HepG2 (cell line): ENCODE data around the gene RNF14. TPM values are rescaled to one million over a fixed set of nuclear protein-coding genes. Genes with fewer than 3 reads are reported as not detected.

Source experiments
- ARID4A ChIP-seq: sonication (generic); formaldehyde crosslinking; IDR thresholded peaks from 2 replicates; pipeline ENCODE4 v1.5.0; 2020; ENCODE audit warnings: mild to moderate bottlenecking, missing genetic modification reagents, borderline replicate concordance
- EED ChIP-seq: sonication (generic); formaldehyde crosslinking; IDR thresholded peaks from 2 replicates; pipeline ENCODE4 v1.5.0; 2020; ENCODE audit warnings: mild to moderate bottlenecking, missing genetic modification reagents
- GLMP ChIP-seq: sonication (generic); formaldehyde crosslinking; IDR thresholded peaks from 2 replicates; pipeline ENCODE4 v1.9.0; 2021; ENCODE audit warnings: missing genetic modification reagents, mild to moderate bottlenecking, borderline replicate concordance
- HHEX ChIP-seq: IDR thresholded peaks from 2 replicates; pipeline ENCODE4 v1.6.1; 2016; ENCODE audit warnings: control low read depth
- HOMEZ ChIP-seq: IDR thresholded peaks from 2 replicates; pipeline ENCODE4 v1.6.1; 2016; ENCODE audit warnings: low read depth
- KDM6A ChIP-seq: IDR thresholded peaks from 2 replicates; pipeline ENCODE4 v1.6.1; 2016; ENCODE audit warnings: low read depth
- MYC ChIP-seq: sonication (generic); formaldehyde crosslinking; IDR thresholded peaks from 2 replicates; pipeline ENCODE4 v1.9.0; 2021; ENCODE audit warnings: missing genetic modification reagents, borderline replicate concordance
- SAFB2 ChIP-seq: sonication (generic); formaldehyde crosslinking; IDR thresholded peaks from 2 replicates; pipeline ENCODE4 v1.5.1; 2020; ENCODE audit warnings: missing genetic modification reagents, low read depth, mild to moderate bottlenecking, borderline replicate concordance
- TFAP4 ChIP-seq: sonication (generic); IDR thresholded peaks from 2 replicates; pipeline ENCODE4 v1.6.1; 2016; ENCODE audit warnings: low read depth, borderline replicate concordance
- WIZ ChIP-seq: sonication (generic); formaldehyde crosslinking; IDR thresholded peaks from 2 replicates; pipeline ENCODE4 v1.5.1; 2020; ENCODE audit warnings: mild to moderate bottlenecking, missing genetic modification reagents
- ZBTB42 ChIP-seq: sonication (generic); formaldehyde crosslinking; IDR thresholded peaks from 2 replicates; pipeline ENCODE4 v1.5.0; 2020; ENCODE audit warnings: mild to moderate bottlenecking, missing genetic modification reagents
- ZFP41 ChIP-seq: sonication (generic); formaldehyde crosslinking; IDR thresholded peaks from 2 replicates; pipeline ENCODE4 v1.4.0; 2020; ENCODE audit warnings: mild to moderate bottlenecking, missing genetic modification reagents, borderline replicate concordance
- ZKSCAN8 ChIP-seq: IDR thresholded peaks from 2 replicates; pipeline ENCODE4 v1.6.1; 2016; ENCODE audit warnings: borderline replicate concordance, missing genetic modification reagents, missing compliant biosample characterization
- ZNF431 ChIP-seq: sonication (generic); formaldehyde crosslinking; IDR thresholded peaks from 2 replicates; pipeline ENCODE4 v1.9.0; 2022; ENCODE audit warnings: missing genetic modification reagents, low read depth, mild to moderate bottlenecking, borderline replicate concordance
- ZNF891 ChIP-seq: sonication (generic); formaldehyde crosslinking; IDR thresholded peaks from 2 replicates; pipeline ENCODE4 v1.5.0; 2020; ENCODE audit warnings: mild to moderate bottlenecking, missing genetic modification reagents
- polyA plus RNA-seq, 8 experiments: library from polyadenylated mRNA; depleted of rRNA in 3 of 8; stranded (reverse) in 7 of 8; unstranded in 1 of 8; fragments of >200 nt; fragmentation: Illumina TruSeq in 4 of 8; extraction: Trizol in 4 of 8; gene quantifications; 2 replicates each; pipeline versions ENCODE4 v1.2.1 to v1.2.3, GENCODE V29; 2011 to 2016; ENCODE audit warnings: low read depth in 4 of 8, missing spikeins in 1 of 8, mixed read lengths in 1 of 8; ENCODE audit not compliant: insufficient read depth in 1 of 8
- total RNA-seq, 5 experiments: library from RNA; depleted of rRNA; stranded (reverse); fragments of >200 nt; fragmentation: Illumina TruSeq; extraction: Trizol; gene quantifications; 2 replicates each; pipeline ENCODE4 v1.2.3, GENCODE V29; 2016; ENCODE audit warnings: low read depth in 1 of 5
- TF ChIP-seq, protein P1 (sequence below): sonication (generic); formaldehyde crosslinking; IDR thresholded peaks from 2 replicates; pipeline ENCODE4 v1.4.0; 2020; ENCODE audit warnings: missing genetic modification reagents, borderline replicate concordance

Gene RNF14
- total and polyA plus RNA-seq, 2 of the 13 experiments (the other 11 are each of a cell fraction or from before 2014, with no cell fraction given) = 11.3 to 28.1 TPM

GRCh38 chr5:141968914-141969608 is at the start of gene RNF14 (continued):
- TF ChIP-seq, protein P1, sequence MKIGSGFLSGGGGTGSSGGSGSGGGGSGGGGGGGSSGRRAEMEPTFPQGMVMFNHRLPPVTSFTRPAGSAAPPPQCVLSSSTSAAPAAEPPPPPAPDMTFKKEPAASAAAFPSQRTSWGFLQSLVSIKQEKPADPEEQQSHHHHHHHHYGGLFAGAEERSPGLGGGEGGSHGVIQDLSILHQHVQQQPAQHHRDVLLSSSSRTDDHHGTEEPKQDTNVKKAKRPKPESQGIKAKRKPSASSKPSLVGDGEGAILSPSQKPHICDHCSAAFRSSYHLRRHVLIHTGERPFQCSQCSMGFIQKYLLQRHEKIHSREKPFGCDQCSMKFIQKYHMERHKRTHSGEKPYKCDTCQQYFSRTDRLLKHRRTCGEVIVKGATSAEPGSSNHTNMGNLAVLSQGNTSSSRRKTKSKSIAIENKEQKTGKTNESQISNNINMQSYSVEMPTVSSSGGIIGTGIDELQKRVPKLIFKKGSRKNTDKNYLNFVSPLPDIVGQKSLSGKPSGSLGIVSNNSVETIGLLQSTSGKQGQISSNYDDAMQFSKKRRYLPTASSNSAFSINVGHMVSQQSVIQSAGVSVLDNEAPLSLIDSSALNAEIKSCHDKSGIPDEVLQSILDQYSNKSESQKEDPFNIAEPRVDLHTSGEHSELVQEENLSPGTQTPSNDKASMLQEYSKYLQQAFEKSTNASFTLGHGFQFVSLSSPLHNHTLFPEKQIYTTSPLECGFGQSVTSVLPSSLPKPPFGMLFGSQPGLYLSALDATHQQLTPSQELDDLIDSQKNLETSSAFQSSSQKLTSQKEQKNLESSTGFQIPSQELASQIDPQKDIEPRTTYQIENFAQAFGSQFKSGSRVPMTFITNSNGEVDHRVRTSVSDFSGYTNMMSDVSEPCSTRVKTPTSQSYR = no peak
- peak; percentile 87; the same call in 1 of the 2 replicates for TF ChIP-seq SAFB2 (CRISPR knock-in tag)
- no peak for TF ChIP-seq GLMP (CRISPR knock-in tag)
- no peak; the same call in 1 of the 2 replicates for TF ChIP-seq ZNF431
- TF ChIP-seq ZKSCAN8 (CRISPR knock-in tag) = no peak
- TF ChIP-seq WIZ (CRISPR knock-in tag) = peak; percentile 85; the same call in 1 of the 2 replicates
- peak; percentile 84 for TF ChIP-seq MYC
- peak; percentile 97 for TF ChIP-seq TFAP4
- TF ChIP-seq HHEX (CRISPR knock-in tag) = no peak
- peak; percentile 94 for TF ChIP-seq ARID4A (CRISPR knock-in tag)
- peak; percentile 94; the same call in 1 of the 2 replicates for TF ChIP-seq ZNF891 (CRISPR knock-in tag)
- TF ChIP-seq HOMEZ = peak; percentile 67; the same call in 1 of the 2 replicates
- no peak; the same call in 1 of the 2 replicates for TF ChIP-seq ZFP41 (CRISPR knock-in tag)
- no peak for TF ChIP-seq KDM6A (CRISPR knock-in tag)
- peak; percentile 96 for TF ChIP-seq EED (CRISPR knock-in tag)
- no peak for TF ChIP-seq ZBTB42 (CRISPR knock-in tag)
